ENCODE results near the gene NTNG1.

GRCh38 chr1:107378866-107379265 lies 238.0 kb downstream of the NTNG1 start:
- no peak for TF ChIP-seq ATF2 (CRISPR knock-in tag; IDR thresholded peaks at IDR 0.05; ENCODE audit: borderline replicate concordance, low read depth)
- TF ChIP-seq ATF3 (CRISPR knock-in tag; conservative IDR thresholded peaks at IDR 0.05): no peak
- no peak for TF ChIP-seq ESRRA (CRISPR knock-in tag; IDR thresholded peaks at IDR 0.05; ENCODE audit: borderline replicate concordance)
- no peak for TF ChIP-seq NR3C1 (CRISPR knock-in tag; conservative IDR thresholded peaks at IDR 0.05; ENCODE audit: low read depth)
- TF ChIP-seq CTCF (IDR thresholded peaks at IDR 0.05): no peak
- no peak for TF ChIP-seq HMGXB4 (CRISPR knock-in tag; IDR thresholded peaks at IDR 0.05)
- TF ChIP-seq JUN (CRISPR knock-in tag; IDR thresholded peaks at IDR 0.05): no peak

All from WTC11 (cell line).